SW480 (cell line): ENCODE data around the gene SLC13A2.

ENCODE experiments used
- DNase-seq: peaks from one replicate; pipeline ENCODE4 v3.0.0-alpha.2; 2016; ENCODE audit warnings: low spot score

The SLC13A2 gene

DNA sequence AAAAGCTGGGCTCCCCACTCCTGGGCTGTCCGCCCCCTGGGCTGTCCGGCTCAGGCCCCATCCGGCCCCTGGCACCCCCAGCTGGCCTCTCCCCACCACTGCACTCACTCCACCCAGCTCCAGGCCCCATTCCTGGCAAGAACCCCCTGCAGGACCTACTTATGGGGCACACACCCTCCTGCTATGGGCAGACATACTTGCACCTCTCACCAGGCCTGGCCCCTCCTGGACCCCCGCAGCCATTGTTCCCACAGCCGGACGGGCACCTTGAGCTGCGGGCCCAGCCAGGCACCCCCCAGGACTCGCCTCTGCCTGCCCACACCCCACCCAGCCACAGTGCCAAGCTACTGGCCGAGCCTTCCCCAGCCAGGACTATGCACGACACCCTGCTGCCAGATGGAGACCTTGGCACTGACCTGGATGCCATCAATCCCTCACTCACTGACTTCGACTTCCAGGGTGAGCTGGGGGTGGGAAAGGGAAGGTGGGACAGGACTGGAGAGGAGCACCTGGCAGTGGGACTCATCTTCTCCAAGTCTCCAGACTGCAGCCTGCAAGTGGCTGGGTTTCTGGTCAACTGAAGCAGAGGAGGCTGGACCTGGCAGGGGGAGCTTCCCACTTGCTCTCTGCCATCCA, 61.4 kb downstream of the SLC13A2 start:
- DNase-seq: no peak

GRCh38 chr17:28536532-28537218, 63.2 kb downstream of the SLC13A2 start:
- DNase-seq: no peak

- no peak for DNase-seq
Observed at GRCh38 chr17:28537219-28537610, 63.8 kb downstream of the SLC13A2 start.

GRCh38 chr17:28538296-28538895, 65.0 kb downstream of the SLC13A2 start:
- no peak for DNase-seq

- DNase-seq: no peak
Observed at GRCh38 chr17:28540231-28540630, 66.8 kb downstream of the SLC13A2 start.

DNA sequence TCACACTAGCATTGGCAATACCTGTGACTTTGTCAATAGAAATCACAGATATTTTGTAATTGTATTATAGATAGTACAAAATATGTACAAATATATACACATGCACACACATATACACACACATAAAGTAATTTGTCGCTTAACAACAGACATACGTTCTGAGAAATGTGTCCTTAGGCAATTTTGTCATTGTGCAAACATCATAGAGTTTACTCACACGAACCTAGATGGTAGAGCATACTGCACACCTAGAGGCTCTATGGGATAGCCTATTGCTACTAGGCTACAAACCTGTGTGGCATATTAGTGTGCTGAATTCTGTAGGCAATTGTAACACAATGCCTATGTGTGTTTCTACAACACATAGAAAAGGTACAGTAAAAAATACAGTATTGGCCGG, 68.0 kb downstream of the SLC13A2 start:
- no peak for DNase-seq

- no peak for DNase-seq
Observed at GRCh38 chr17:28544402-28545140, 71.1 kb downstream of the SLC13A2 start.

DNA sequence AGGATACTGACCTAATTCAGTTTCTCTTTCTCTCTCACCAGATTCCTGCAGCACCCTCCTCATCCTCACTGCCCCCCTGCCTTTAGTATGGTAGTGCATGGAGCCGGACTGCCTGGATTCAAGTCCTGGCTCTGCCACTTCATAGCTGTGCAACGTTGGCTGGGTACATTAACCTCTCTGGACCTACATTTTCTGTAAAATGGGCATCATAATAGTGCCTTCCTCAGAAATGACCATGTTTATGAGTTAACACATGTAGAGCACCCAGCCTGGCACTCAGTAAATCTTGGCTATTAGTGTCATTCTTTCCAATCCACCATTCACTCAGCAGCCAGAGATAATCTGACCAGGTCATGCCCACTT, 71.7 kb downstream of the SLC13A2 start:
- no peak for DNase-seq

DNA sequence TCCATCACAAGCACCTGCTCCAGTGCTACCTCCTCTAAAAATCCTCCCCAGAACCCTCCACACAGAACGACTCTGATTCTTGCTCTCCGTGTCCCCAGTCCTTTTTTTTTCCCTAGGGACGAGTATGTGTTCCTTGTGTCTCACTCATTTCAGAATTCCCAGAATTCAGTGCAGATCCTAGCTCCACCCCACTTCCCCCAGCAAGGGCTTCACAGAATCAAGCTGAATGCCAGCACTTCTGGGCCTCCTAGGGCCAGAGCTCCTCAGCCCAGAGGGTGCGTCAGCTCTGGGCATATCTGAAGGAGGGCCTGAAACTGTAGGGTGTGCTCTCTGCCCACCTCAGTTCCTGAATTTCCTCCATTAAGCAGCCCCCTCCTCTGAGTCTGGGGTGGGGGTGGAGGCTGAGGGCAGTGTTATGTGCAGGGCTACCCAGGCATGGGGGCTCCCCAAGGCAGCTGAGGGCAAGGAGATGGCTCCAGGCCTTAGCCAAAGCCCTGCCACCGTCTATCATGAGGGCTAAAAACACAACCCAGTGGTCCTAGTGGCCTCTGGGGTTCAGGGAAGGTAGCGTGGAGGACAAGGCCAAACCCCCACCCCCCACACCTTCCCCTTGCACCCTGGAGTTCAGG, 72.5 kb downstream of the SLC13A2 start:
- DNase-seq: no peak

DNA sequence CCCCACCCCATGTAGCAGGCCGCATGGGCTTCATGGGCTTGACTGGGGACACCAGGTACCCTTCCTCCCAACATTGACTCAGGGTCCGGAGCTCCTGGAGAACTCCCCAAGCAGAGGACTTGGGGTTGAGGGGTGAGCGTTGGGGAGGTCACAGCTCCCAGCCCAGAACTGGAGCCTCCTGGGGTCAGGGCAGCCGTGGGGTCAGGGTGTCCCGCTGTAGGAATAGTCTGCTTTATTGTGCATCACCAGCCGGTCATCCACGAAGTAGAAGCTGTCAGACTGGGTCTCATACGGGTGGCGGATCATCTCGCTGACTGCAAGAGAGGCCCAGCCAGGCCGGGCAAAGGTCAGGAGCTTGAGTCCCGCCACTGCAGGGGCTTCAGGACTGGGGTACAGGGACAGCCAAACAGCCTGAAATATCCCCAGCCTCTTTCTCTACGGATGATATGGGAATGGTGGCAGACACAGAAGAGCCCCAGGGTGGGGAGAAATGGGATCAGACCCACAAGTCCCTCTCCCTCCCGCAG, 73.7 kb downstream of the SLC13A2 start:
- DNase-seq: no peak
